ENCODE data around the gene DGCR2.

GRCh38 chr22:19064354-19065054 is 57.7 kb downstream of the DGCR2 start:
- TF ChIP-seq CTCF (conservative IDR thresholded peaks at IDR 0.05; ENCODE audit: low read depth, low read length) (no peak), EZH2 (IDR thresholded peaks at IDR 0.05; ENCODE audit: borderline replicate concordance, low read depth, low read length, poor library complexity, severe bottlenecking) (no peak)
